Heart left ventricle (tissue), 13 donors: ENCODE measurements around the gene TARBP2.

Experiments used
- POLR2A ChIP-seq, 2 donors: fragments of 450-650 bp; IDR thresholded peaks; one replicate each; pipeline ENCODE4 v1.6.1; 2017; ENCODE audit warnings: antibody characterized with exemption in 2 of 2, mild to moderate bottlenecking in 2 of 2, moderate library complexity in 2 of 2
- TF ChIP-seq, protein P1 (sequence below), 12 donors: fragments of 200-600 bp; sonication (generic) in 4 of 12; IDR thresholded peaks; one replicate each; pipeline versions ENCODE4 v1.5.0 to v1.8.0; 2018 to 2022; ENCODE audit warnings: antibody characterized with exemption in 12 of 12, mild to moderate bottlenecking in 5 of 12
- donor health status: ischemic (EF 13 %, LVEDD 7.1; RV severe dilation, severe dysfunction).
- donor health status: DM: no; HTN: yes; CAD: no.
- donor health status: DM: no; HTN: no; CAD: no.
- donor health status: ischemic (EF 25% LVEDD 6.9; RV normal size, moderate dysfunction).
- donor health status: ischemic (EF 25% LVEDD 5.7; RV mildly dilated, moderate dysfunction).
- donor health status: ischemic (EF 35%, LVEDD 5.7; RV mildly dilated, moderate dysfunction).
- donor health status: nonischemic (EF 11% LVEDD 7.7; RV severe dilation, severe dysfunction).
- donor health status: DM: yes; HTN: yes; CAD: no.
- donor health status: PGD.
- donor health status: ischemic (EF 29% LVEDD 5.4; RV normal size, mild dysfunction).
- donor health status: nonischemic (EF 23%, LVEDD 6.1; RV moderate dilation, normal function).

GRCh38 chr12:53492188-53492587, 8.9 kb upstream of the TARBP2 start:
- TF ChIP-seq, protein P1, sequence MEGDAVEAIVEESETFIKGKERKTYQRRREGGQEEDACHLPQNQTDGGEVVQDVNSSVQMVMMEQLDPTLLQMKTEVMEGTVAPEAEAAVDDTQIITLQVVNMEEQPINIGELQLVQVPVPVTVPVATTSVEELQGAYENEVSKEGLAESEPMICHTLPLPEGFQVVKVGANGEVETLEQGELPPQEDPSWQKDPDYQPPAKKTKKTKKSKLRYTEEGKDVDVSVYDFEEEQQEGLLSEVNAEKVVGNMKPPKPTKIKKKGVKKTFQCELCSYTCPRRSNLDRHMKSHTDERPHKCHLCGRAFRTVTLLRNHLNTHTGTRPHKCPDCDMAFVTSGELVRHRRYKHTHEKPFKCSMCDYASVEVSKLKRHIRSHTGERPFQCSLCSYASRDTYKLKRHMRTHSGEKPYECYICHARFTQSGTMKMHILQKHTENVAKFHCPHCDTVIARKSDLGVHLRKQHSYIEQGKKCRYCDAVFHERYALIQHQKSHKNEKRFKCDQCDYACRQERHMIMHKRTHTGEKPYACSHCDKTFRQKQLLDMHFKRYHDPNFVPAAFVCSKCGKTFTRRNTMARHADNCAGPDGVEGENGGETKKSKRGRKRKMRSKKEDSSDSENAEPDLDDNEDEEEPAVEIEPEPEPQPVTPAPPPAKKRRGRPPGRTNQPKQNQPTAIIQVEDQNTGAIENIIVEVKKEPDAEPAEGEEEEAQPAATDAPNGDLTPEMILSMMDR (IDR thresholded peaks at IDR 0.05): no peak
- no peak for TF ChIP-seq POLR2A (IDR thresholded peaks at IDR 0.05)
